ENCODE results near the gene NR2F1-AS1.
A peak's percentile ranks its signal among the peaks of the same experiment; 100 is the strongest.

NR2F1-AS1 gene

GRCh38 chr5:93586736-93587596 is 5.9 kb upstream of the NR2F1-AS1 start:
- Histone ChIP-seq H3K4ac (ENCODE audit: low read length) (no peak overlapping the region), H3K23ac (ENCODE audit: low read depth, low read length, poor library complexity) (no peak overlapping the region), H3K9ac (ENCODE audit: low read depth, low read length, poor library complexity) (no peak overlapping the region), H3K14ac (ENCODE audit: low read length) (peak overlapping the region; percentile 10), H3K9me3 (replicated peaks in 1 of 2; ENCODE audit: control insufficient read depth in 2 of 2, insufficient read depth in 1 of 2, low read depth in 1 of 2, low read length in 2 of 2) (peaks cover 0 to 2% of the 10 kb centered on the region in 2 donors), H2AFZ (ENCODE audit: low read length) (no peak overlapping the region), H3K27ac (replicated peaks; ENCODE audit: low read length) (no peak overlapping the region), H2AK5ac (ENCODE audit: low read depth, low read length) (no peak overlapping the region), H4K8ac (ENCODE audit: low read depth, low read length) (no peak overlapping the region), H2BK12ac (ENCODE audit: low read length) (no peak overlapping the region), H3K4me2 (ENCODE audit: insufficient read depth, low read length, poor library complexity, severe bottlenecking) (peak overlapping the region; percentile 79), H2BK120ac (ENCODE audit: low read depth, low read length) (no peak overlapping the region), H2BK5ac (ENCODE audit: low read length) (no peak overlapping the region), H3K36me3 (replicated peaks in 1 of 2; ENCODE audit: control insufficient read depth in 2 of 2, insufficient read depth in 2 of 2, low read length in 2 of 2) (peaks cover 14 to 68% of the 10 kb centered on the region in 2 donors), H3K4me3 (ENCODE audit: low read length in 2 of 2) (peak overlapping the region; percentile 87 to 97), H3K79me1 (ENCODE audit: low read depth, low read length) (peaks cover 5% of the 10 kb centered on the region), H4K91ac (ENCODE audit: low read depth, low read length, poor library complexity) (no peak overlapping the region), H3K18ac (ENCODE audit: low read length) (no peak overlapping the region), H3K27me3 (ENCODE audit: control insufficient read depth in 3 of 3, insufficient read depth in 3 of 3, low read depth in 1 of 3, low read length in 3 of 3) (peaks cover 0 to 22% (median 4%) of the 10 kb centered on the region in 3 experiments), H3K4me1 (ENCODE audit: control insufficient read depth in 2 of 2, insufficient read depth in 1 of 2, low read depth in 1 of 2, low read length in 2 of 2) (peaks cover 13 to 28% of the 10 kb centered on the region in 2 donors), H2BK15ac (ENCODE audit: low read length) (no peak overlapping the region)
- DNase-seq (ENCODE audit: low spot score): no peak
- no CpG with 5 or more reads among the region's 11 CpGs for WGBS, 2 donors (ENCODE audit: extremely low coverage in 2 of 2, insufficient read length in 2 of 2, insufficient replicate concordance in 1 of 2)

- Histone ChIP-seq H2BK15ac (ENCODE audit: low read length) (no peak overlapping the region), H3K27ac (replicated peaks; ENCODE audit: low read length) (peak overlapping the region; percentile 91)
- WGBS, 2 donors (ENCODE audit: extremely low coverage in 2 of 2, insufficient read length in 2 of 2, insufficient replicate concordance in 1 of 2): no CpG with 5 or more reads among the region's 13 CpGs
Observed at GRCh38 chr5:93585767-93586385, 4.9 kb upstream of the NR2F1-AS1 start.

GRCh38 chr5:93585041-93585766 is 4.2 kb upstream of the NR2F1-AS1 start:
- Histone ChIP-seq H4K91ac (ENCODE audit: low read depth, low read length, poor library complexity) (no peak overlapping the region), H3K4me1 (ENCODE audit: control insufficient read depth in 2 of 2, insufficient read depth in 1 of 2, low read depth in 1 of 2, low read length in 2 of 2) (peaks cover 10 to 11% of the 10 kb centered on the region in 2 donors), H3K4me2 (ENCODE audit: insufficient read depth, low read length, poor library complexity, severe bottlenecking) (peak overlapping the region; percentile 65), H3K36me3 (replicated peaks in 1 of 2; ENCODE audit: control insufficient read depth in 2 of 2, insufficient read depth in 2 of 2, low read length in 2 of 2) (peaks cover 7 to 50% of the 10 kb centered on the region in 2 donors), H3K14ac (ENCODE audit: low read length) (no peak overlapping the region), H3K9me3 (replicated peaks in 1 of 2; ENCODE audit: control insufficient read depth in 2 of 2, insufficient read depth in 1 of 2, low read depth in 1 of 2, low read length in 2 of 2) (peaks cover 0 to 2% of the 10 kb centered on the region in 2 donors), H3K27me3 (ENCODE audit: control insufficient read depth in 3 of 3, insufficient read depth in 3 of 3, low read depth in 1 of 3, low read length in 3 of 3) (peaks cover 0 to 15% (median 4%) of the 10 kb centered on the region in 3 experiments), H2BK15ac (ENCODE audit: low read length) (no peak overlapping the region), H2BK12ac (ENCODE audit: low read length) (no peak overlapping the region), H2AFZ (ENCODE audit: low read length) (no peak overlapping the region), H2BK120ac (ENCODE audit: low read depth, low read length) (peak overlapping the region; percentile 87), H3K4ac (ENCODE audit: low read length) (no peak overlapping the region), H3K18ac (ENCODE audit: low read length) (peak overlapping the region; percentile 94), H3K79me1 (ENCODE audit: low read depth, low read length) (peaks cover 11% of the 10 kb centered on the region), H3K27ac (replicated peaks; ENCODE audit: low read length) (peak overlapping the region; percentile 91), H3K23ac (ENCODE audit: low read depth, low read length, poor library complexity) (no peak overlapping the region), H4K8ac (ENCODE audit: low read depth, low read length) (no peak overlapping the region), H2BK5ac (ENCODE audit: low read length) (peak overlapping the region; percentile 76), H3K9ac (ENCODE audit: low read depth, low read length, poor library complexity) (peak overlapping the region; percentile 94), H3K4me3 (ENCODE audit: low read length in 2 of 2) (peak overlapping the region; percentile 97 to 98), H2AK5ac (ENCODE audit: low read depth, low read length) (no peak overlapping the region)
- WGBS, 2 donors (ENCODE audit: extremely low coverage in 2 of 2, insufficient read length in 2 of 2, insufficient replicate concordance in 1 of 2): no CpG with 5 or more reads among the region's 70 CpGs
- DNase-seq (ENCODE audit: low spot score): peak; percentile 29

More at GRCh38 chr5:93585767-93586385, 4.9 kb upstream of the NR2F1-AS1 start:
- peaks cover 0 to 17% (median 4%) of the 10 kb centered on the region in 3 experiments for H3K27me3 ChIP-seq (ENCODE audit: control insufficient read depth in 3 of 3, insufficient read depth in 3 of 3, low read depth in 1 of 3, low read length in 3 of 3)
- H4K91ac ChIP-seq (ENCODE audit: low read depth, low read length, poor library complexity): no peak overlapping the region
- H3K4me2 ChIP-seq (ENCODE audit: insufficient read depth, low read length, poor library complexity, severe bottlenecking): peak overlapping the region; percentile 65
- H3K18ac ChIP-seq (ENCODE audit: low read length): peak overlapping the region; percentile 55
- H2BK5ac ChIP-seq (ENCODE audit: low read length): peak overlapping the region; percentile 76
- H2AK5ac ChIP-seq (ENCODE audit: low read depth, low read length): no peak overlapping the region
- peaks cover 0 to 2% of the 10 kb centered on the region in 2 donors for H3K9me3 ChIP-seq (replicated peaks in 1 of 2; ENCODE audit: control insufficient read depth in 2 of 2, insufficient read depth in 1 of 2, low read depth in 1 of 2, low read length in 2 of 2)
- H3K4me1 ChIP-seq (ENCODE audit: control insufficient read depth in 2 of 2, insufficient read depth in 1 of 2, low read depth in 1 of 2, low read length in 2 of 2): peaks cover 11 to 17% of the 10 kb centered on the region in 2 donors
- H3K9ac ChIP-seq (ENCODE audit: low read depth, low read length, poor library complexity): peak overlapping the region; percentile 94
- no peak overlapping the region for H3K4ac ChIP-seq (ENCODE audit: low read length)
- H3K14ac ChIP-seq (ENCODE audit: low read length): no peak overlapping the region
- H3K36me3 ChIP-seq (replicated peaks in 1 of 2; ENCODE audit: control insufficient read depth in 2 of 2, insufficient read depth in 2 of 2, low read length in 2 of 2): peaks cover 10 to 57% of the 10 kb centered on the region in 2 donors
- peaks cover 8% of the 10 kb centered on the region for H3K79me1 ChIP-seq (ENCODE audit: low read depth, low read length)
- no peak overlapping the region for H2BK120ac ChIP-seq (ENCODE audit: low read depth, low read length)
- H4K8ac ChIP-seq (ENCODE audit: low read depth, low read length): no peak overlapping the region
- H2AFZ ChIP-seq (ENCODE audit: low read length): no peak overlapping the region
- peak overlapping the region; percentile 97 to 98 for H3K4me3 ChIP-seq (ENCODE audit: low read length in 2 of 2)
- H3K23ac ChIP-seq (ENCODE audit: low read depth, low read length, poor library complexity): no peak overlapping the region
- no peak overlapping the region for H2BK12ac ChIP-seq (ENCODE audit: low read length)
- no peak for DNase-seq (ENCODE audit: low spot score)
